GM19193 (cell line): ENCODE data around the gene NOX5.

ENCODE experiments used
- POLR2A ChIP-seq: IDR thresholded peaks from 4 replicates; pipeline ENCODE4 v1.6.1; 2011; ENCODE audit not compliant: insufficient read depth, insufficient read length; ENCODE audit errors: extremely low read depth

The NOX5 gene

GRCh38 chr15:68987120-68987519 lies 27.4 kb upstream of the NOX5 start:
- TF ChIP-seq POLR2A: no peak

- TF ChIP-seq POLR2A: no peak
These were observed 26.8 kb upstream of the NOX5 start for GRCh38 chr15:68987676-68988075.

GRCh38 chr15:68989541-68990230 lies 24.8 kb upstream of the NOX5 start:
- no peak for TF ChIP-seq POLR2A

- TF ChIP-seq POLR2A: no peak
These were observed 24.1 kb upstream of the NOX5 start for GRCh38 chr15:68990231-68990991.

GRCh38 chr15:68990992-68991500 lies 23.4 kb upstream of the NOX5 start:
- no peak for TF ChIP-seq POLR2A

- no peak for TF ChIP-seq POLR2A
These were observed 22.8 kb upstream of the NOX5 start for GRCh38 chr15:68991723-68992122.

- no peak for TF ChIP-seq POLR2A
These were observed 21.8 kb upstream of the NOX5 start for GRCh38 chr15:68992696-68993095.

- TF ChIP-seq POLR2A: no peak
These were observed 21.2 kb upstream of the NOX5 start for GRCh38 chr15:68993276-68993675.

- TF ChIP-seq POLR2A: no peak
These were observed 20.3 kb upstream of the NOX5 start for GRCh38 chr15:68994149-68994548.

GRCh38 chr15:68994981-68995761 lies 19.3 kb upstream of the NOX5 start:
- no peak for TF ChIP-seq POLR2A

- no peak for TF ChIP-seq POLR2A
These were observed 17.4 kb upstream of the NOX5 start for GRCh38 chr15:68997050-68997449.

- no peak for TF ChIP-seq POLR2A
These were observed 16.3 kb upstream of the NOX5 start for GRCh38 chr15:68997930-68998777.

- no peak for TF ChIP-seq POLR2A
These were observed 15.4 kb upstream of the NOX5 start for GRCh38 chr15:68999091-68999490.

- no peak for TF ChIP-seq POLR2A
These were observed 14.4 kb upstream of the NOX5 start for GRCh38 chr15:69000091-69000490.
